DMS53 treated with DMSO at 0.1 percent for 48 hours (cell line): Measurements from ENCODE around the gene PNMA8C.
"Not testable (repeated sequence)": the region's sequence is repeated elsewhere in the genome, so short reads cannot be mapped to it uniquely, and the experiment has no call there.

ENCODE experiments used
- DNase-seq: peaks from one replicate; lab custom pipeline; 2025; ENCODE audit not compliant: unreplicated experiment; lab: John Stamatoyannopoulos, UW

PNMA8C gene

GRCh38 chr19:46390866-46391265 lies 37.9 kb downstream of the PNMA8C start:
- DNase-seq, result no peak

- DNase-seq, result no peak
These were observed 38.4 kb downstream of the PNMA8C start for GRCh38 chr19:46390121-46390858.

GRCh38 chr19:46388311-46389095 lies 40.2 kb downstream of the PNMA8C start:
- no peak for DNase-seq

GRCh38 chr19:46387713-46388130 lies 41.0 kb downstream of the PNMA8C start:
- no peak for DNase-seq

DNA sequence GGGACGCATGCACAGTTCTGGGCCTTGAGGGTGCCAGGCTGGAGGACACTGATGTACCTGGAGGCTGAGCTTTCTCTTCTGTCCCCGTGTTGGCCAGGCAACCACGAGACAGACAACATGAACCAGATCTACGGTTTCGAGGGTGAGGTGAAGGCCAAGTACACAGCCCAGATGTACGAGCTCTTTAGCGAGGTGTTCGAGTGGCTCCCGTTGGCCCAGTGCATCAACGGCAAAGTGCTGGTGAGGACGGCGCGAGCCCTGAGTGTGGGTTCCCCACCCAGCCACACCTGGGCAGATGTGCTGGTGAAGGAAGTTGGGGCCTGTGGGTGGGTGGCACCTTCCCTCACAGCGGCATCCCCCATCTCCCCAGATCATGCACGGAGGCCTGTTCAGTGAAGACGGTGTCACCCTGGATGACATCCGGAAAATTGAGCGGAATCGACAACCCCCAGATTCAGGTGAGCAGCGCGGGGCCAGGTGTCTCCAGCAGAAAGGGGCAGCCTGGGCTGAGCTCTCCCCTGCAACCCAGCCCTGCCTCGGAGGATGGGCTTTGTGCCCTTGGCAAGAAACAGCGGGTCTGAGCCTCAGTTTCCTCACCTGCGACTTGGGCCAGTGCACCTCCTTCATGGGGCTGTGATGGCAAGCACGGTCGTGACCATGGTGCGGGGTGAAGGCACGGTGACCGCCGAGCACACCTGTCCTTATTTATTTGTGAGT lies 41.6 kb downstream of the PNMA8C start:
- DNase-seq, result no peak

DNA sequence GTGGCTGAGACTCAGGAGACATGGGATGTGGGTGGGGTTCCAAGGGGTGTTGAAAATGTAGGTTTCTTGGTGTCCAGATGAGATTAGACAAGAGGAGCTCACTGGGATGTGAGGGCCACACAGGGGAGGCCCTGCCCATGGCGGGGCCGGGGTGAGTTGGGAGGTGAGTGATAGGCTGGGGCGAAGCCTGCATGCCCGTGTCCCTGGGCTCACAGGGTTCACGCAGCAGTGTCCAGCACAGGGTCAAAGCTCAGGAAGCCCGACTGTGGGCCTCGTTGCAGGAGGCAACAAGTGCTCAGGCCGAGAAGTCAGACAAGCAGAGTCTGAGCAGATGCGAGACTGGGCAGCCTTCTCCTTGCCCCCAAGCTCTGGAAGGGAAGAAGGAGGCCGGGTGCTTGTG lies 42.6 kb downstream of the PNMA8C start:
- DNase-seq, result no peak

- DNase-seq, result no peak
These were observed 43.1 kb downstream of the PNMA8C start for GRCh38 chr19:46385636-46386035.

DNA sequence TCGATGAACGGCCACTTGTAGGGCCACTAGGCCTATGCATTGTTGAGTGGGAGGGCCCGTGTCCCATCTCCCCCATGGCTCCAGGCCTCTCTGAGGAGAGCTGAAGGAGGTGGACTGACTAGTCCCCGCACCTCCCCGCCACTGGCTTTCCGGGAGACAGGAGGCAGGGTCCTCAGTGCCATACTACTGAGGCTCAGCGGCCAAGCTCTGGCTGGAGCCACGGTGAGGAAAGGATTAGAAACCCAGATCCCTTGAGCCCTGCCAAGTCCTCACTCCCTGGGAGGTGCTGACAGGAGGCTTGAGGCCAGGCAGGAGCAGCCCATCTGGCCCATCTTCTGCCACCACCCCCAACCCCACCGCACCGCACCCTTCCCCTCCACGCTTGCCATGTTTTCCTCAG lies 44.3 kb downstream of the PNMA8C start:
- no peak for DNase-seq

- DNase-seq, result no peak
These were observed 44.9 kb downstream of the PNMA8C start for GRCh38 chr19:46383846-46384245.

- no peak for DNase-seq
These were observed 45.4 kb downstream of the PNMA8C start for GRCh38 chr19:46383171-46383815.

DNA sequence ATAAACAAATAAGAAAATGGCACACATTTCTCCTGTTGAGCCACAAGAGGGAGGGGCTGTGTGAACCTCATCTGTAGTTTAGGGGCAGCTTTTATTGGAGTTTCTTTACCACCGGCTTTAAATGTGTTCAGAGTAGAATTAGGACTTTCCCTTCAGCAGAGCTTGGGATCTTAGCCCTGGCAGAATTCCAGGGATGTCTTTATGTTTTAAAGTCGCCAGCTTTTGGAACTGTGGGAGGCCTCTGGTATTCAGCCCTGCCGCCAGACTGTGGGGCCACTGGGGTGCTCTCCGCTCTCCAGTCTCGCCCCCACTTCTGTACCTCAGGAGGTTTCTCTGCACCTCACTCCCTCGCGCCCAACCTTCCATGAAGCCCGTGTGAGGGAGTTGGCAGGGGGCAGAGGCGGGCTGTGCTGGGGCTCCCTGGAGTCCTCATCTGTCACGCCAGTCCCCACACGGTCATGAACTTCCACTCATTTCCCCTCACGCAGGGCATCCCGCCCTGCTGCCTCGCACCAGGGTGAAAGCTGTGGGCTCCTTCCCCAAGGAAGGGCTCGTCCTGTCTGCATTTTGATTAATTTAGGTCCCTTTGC lies 46.9 kb downstream of the PNMA8C start:
- no peak for DNase-seq

GRCh38 chr19:46381346-46381745 lies 47.4 kb downstream of the PNMA8C start:
- no peak for DNase-seq

DNA sequence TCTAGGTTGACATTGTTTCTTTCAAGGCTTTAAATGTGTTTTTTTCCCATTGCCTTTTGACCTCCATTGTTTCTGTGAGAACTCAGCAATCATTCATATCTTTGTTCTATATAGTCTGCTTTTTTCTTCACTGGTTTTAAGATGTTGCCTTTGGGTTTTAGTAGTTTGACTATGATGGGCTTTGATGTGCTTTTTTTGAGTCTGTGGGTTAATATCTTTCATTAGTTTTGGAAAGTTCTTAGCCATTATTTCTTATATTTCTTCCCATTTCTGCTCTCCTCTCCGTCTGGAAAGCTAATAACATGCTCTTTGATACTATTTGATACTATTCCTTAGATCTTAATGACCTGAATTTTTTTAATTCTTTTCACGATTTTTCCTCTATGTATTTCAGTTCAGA lies 48.0 kb downstream of the PNMA8C start:
- DNase-seq, result no peak

- no peak for DNase-seq
These were observed 50.5 kb downstream of the PNMA8C start for GRCh38 chr19:46378268-46378667.

DNA sequence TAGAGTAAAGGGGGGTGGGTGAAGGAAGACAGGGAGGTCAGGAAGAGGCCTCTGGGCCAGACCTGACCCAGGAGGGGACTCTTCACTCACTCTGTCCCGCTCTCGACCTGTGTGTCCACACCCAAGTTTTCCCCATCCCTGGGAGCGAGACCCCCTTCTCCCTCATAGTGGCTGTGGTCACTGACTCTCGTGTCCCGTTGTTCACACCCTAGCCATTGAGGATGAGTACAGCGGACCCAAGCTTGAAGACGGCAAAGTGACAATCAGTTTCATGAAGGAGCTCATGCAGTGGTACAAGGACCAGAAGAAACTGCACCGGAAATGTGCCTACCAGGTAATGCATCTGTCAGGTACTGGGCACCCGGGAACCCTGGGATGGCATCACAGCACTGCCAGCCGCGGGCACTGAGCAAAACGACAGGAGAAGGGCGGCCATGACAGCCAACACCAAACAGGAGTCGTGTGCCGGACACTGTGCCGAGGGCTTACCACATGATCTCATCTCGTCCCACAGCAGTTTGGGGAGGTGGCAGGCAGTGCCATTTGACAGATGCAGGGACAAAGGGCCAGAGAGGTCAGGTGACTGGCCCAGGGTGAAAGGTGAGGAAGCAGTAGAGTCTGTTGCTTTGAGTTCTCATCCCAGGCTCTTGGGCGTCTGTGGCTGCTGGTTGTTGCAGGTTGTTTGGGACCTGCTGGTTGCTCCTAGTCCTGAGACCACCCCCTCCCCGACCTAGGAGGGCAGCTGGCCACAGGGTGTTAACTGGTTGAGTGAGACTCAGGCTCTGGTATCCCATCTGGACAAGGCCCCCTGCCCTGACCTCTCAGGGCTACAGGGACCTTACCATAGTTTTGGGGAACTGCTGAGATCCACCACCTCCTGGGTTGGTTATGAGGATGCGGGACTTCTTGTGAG lies 52.2 kb downstream of the PNMA8C start:
- DNase-seq, result no peak

DNA sequence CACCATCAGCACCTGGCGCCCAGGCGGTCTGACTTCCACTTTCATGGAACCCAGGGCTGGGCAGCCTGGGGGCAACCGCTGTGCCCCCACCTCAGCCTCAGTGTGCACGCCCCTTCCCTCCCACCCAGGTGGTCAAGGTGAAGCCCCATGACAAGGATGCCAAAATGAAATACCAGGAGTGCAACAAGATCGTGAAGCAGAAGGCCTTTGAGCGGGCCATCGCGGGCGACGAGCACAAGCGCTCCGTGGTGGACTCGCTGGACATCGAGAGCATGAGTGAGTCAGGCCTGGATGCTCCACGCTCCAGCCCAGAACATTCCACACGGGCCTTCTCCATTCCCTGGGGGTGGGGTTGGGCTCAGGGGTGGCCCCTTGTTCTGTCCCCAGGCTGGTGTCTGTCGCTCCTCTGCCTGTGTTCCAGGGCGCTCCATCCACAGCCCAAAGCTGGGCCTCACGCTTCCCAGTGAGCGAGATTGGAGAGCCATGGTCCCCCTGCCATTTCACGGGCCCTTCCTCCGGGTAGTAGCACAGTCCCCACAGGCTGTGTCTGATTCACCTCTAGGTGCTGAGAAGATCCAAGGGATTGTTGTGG lies 53.2 kb downstream of the PNMA8C start:
- DNase-seq, result not testable (repeated sequence)
